ENCODE results near the gene CLECL1. TPM values are rescaled to one million over a fixed set of nuclear protein-coding genes. Genes with fewer than 3 reads are reported as not detected.

The CLECL1 gene
- total and polyA plus RNA-seq, 2 of the 4 experiments (the other 2 are of a cell fraction) = not detected

DNA sequence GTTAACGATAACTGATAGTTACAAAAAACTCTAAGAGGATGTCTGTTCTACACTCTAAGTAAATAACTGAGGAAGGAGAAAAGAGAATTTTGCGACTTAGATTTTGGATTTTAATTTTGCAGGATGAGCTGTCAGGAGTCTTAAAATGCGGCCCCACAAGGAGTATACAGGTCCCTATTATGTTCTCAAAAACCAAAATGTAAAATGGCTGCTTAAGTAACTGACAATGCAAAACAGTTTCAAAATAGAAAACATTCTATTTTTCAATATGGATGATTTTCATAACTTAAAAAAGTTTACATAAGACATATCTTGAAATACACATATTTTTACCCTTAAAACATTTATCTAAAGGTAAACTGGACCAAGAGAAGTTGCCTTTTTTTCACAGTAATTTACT lies 25.2 kb upstream of the CLECL1 start:
- intact Hi-C loops (cut with micrococcal nuclease) = no loop called here
- no CpG with 5 or more reads among the region's 3 CpGs for WGBS, 2 experiments (ENCODE audit: extremely low coverage in 2 of 2, insufficient read length in 1 of 2)
- H3K4me3 ChIP-seq (ENCODE audit: insufficient read depth, low read depth, low read length) = no peak overlapping the region

More for the DNA sequence above, 25.2 kb upstream of the CLECL1 start:
- Histone ChIP-seq H4K20me1 (ENCODE audit: insufficient read depth, low read length) (no peaks in the 10 kb centered on the region), H3K4me2 (ENCODE audit: low read depth, low read length) (no peak overlapping the region), H3K36me3 (ENCODE audit: control insufficient read depth, insufficient read depth, low read length) (no peaks in the 10 kb centered on the region), H3K9ac (ENCODE audit: low read depth, low read length) (no peak overlapping the region), H2AK9ac (replicated peaks; ENCODE audit: low read depth, low read length, poor library complexity) (no peak overlapping the region), H4K91ac (ENCODE audit: insufficient read depth, low read depth, low read length) (no peak overlapping the region), H2BK120ac (ENCODE audit: low read depth, low read length) (no peak overlapping the region), H4K8ac (ENCODE audit: low read depth in 2 of 2, low read length in 2 of 2) (no peak overlapping the region), H2BK15ac (ENCODE audit: low read depth, low read length) (no peak overlapping the region), H4K5ac (ENCODE audit: low read depth, low read length) (no peak overlapping the region), H3K4me1 (ENCODE audit: control insufficient read depth, insufficient read depth, low read length) (no peaks in the 10 kb centered on the region), H3K18ac (ENCODE audit: low read depth, low read length) (no peak overlapping the region), H3K56ac (ENCODE audit: extremely low read depth, insufficient read depth, low read length) (no peak overlapping the region), H3K9me1 (ENCODE audit: insufficient read depth, low read length) (no peaks in the 10 kb centered on the region), H3K79me1 (ENCODE audit: low read depth in 1 of 2, low read length in 2 of 2) (no peaks in the 10 kb centered on the region), H3K27me3 (ENCODE audit: control insufficient read depth, insufficient read depth, low read length) (no peaks in the 10 kb centered on the region), H2AFZ (replicated peaks; ENCODE audit: low read length, poor library complexity) (no peak overlapping the region), H2BK5ac (ENCODE audit: low read depth, low read length, poor library complexity, severe bottlenecking) (no peak overlapping the region), H2BK20ac (ENCODE audit: low read depth, low read length) (no peak overlapping the region), H3K23ac (ENCODE audit: low read depth, low read length) (no peak overlapping the region), H3K14ac (replicated peaks; ENCODE audit: low read depth, low read length) (no peak overlapping the region), H3K27ac (ENCODE audit: insufficient read depth, low read length) (no peak overlapping the region), H3K4ac (ENCODE audit: low read depth, low read length) (no peak overlapping the region), H3K9me3 (ENCODE audit: control insufficient read depth, insufficient read depth, low read length) (no peaks in the 10 kb centered on the region), H2AK5ac (ENCODE audit: low read depth, low read length) (no peak overlapping the region)
- ATAC-seq (ENCODE audit: low read depth) (no peak), DNase-seq (no peak)
- ChIA-PET POLR2A (ENCODE audit: unreplicated experiment) (no interaction called here), CTCF (no interaction called here)
- dilution Hi-C loops (cut with HindIII; ENCODE audit: low sequenced_read_pairs, unreplicated experiment) = no loop called here
- no peak for TF ChIP-seq MAZ (IDR thresholded peaks at IDR 0.05; ENCODE audit: borderline replicate concordance, low read depth, low read length)
- TF ChIP-seq, protein P1, sequence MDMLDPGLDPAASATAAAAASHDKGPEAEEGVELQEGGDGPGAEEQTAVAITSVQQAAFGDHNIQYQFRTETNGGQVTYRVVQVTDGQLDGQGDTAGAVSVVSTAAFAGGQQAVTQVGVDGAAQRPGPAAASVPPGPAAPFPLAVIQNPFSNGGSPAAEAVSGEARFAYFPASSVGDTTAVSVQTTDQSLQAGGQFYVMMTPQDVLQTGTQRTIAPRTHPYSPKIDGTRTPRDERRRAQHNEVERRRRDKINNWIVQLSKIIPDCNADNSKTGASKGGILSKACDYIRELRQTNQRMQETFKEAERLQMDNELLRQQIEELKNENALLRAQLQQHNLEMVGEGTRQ (IDR thresholded peaks at IDR 0.05; ENCODE audit: low read depth, low read length) = no peak
- TF ChIP-seq CEBPB (IDR thresholded peaks at IDR 0.05; ENCODE audit: low read depth, low read length) = no peak
- TF ChIP-seq CHD1 (IDR thresholded peaks at IDR 0.05; ENCODE audit: low read depth, low read length) = no peak
- no peak for TF ChIP-seq NFE2L2 (IDR thresholded peaks at IDR 0.05; ENCODE audit: low read depth, low read length)
- TF ChIP-seq FOS (IDR thresholded peaks at IDR 0.05; ENCODE audit: low read depth, low read length) = no peak
- TF ChIP-seq POLR2A (IDR thresholded peaks at IDR 0.05; ENCODE audit: low read depth, low read length) = no peak
- TF ChIP-seq MAFK (IDR thresholded peaks at IDR 0.05; ENCODE audit: low read depth, low read length) = no peak
- TF ChIP-seq RAD21 (IDR thresholded peaks at IDR 0.05; ENCODE audit: low read length) = no peak
- no peak for TF ChIP-seq MXI1 (IDR thresholded peaks at IDR 0.05; ENCODE audit: borderline replicate concordance, low read depth, low read length)
- no peak for TF ChIP-seq CTCF (conservative IDR thresholded peaks at IDR 0.05; ENCODE audit: low read depth, low read length)
- TF ChIP-seq, protein P2, sequence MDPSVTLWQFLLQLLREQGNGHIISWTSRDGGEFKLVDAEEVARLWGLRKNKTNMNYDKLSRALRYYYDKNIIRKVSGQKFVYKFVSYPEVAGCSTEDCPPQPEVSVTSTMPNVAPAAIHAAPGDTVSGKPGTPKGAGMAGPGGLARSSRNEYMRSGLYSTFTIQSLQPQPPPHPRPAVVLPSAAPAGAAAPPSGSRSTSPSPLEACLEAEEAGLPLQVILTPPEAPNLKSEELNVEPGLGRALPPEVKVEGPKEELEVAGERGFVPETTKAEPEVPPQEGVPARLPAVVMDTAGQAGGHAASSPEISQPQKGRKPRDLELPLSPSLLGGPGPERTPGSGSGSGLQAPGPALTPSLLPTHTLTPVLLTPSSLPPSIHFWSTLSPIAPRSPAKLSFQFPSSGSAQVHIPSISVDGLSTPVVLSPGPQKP (IDR thresholded peaks at IDR 0.05; ENCODE audit: borderline replicate concordance, low read depth, low read length) = no peak
- no peak for TF ChIP-seq RFX5 (IDR thresholded peaks at IDR 0.05; ENCODE audit: low read depth, low read length)
- TF ChIP-seq RCOR1 (IDR thresholded peaks at IDR 0.05; ENCODE audit: insufficient replicate concordance, low read length) = no peak
- no peak for TF ChIP-seq SMC3 (IDR thresholded peaks at IDR 0.05; ENCODE audit: low read depth, low read length)
- in situ Hi-C loops (cut with MboI; ENCODE audit: low sequenced_read_pairs) = no loop called here
- no TSS peak for BruUV-seq (replicated peaks)
